SK-N-SH (cell line): ENCODE measurements around the gene ETV6. TPM values are rescaled to one million over a fixed set of nuclear protein-coding genes. Genes with fewer than 3 reads are reported as not detected.

Source experiments
- CTCF ChIA-PET: fragments of 300-600, 350-600 bp; formaldehyde crosslinking; extraction: SDS; loops from one replicate; lab custom pipeline; 2021; lab: Yijun Ruan, JAX
- POLR2A ChIA-PET: fragments of 350-600 bp; sonication (Branson Sonifier 250); formaldehyde crosslinking; extraction: SDS; loops from one replicate; lab custom pipeline; 2020; ENCODE audit warnings: antibody characterized with exemption, inconsistent platforms; lab: Yijun Ruan, JAX
- DNase-seq: peaks from one replicate; pipeline ENCODE4 v3.0.0; 2012
- H2AFZ ChIP-seq: fragments of 200-600 bp; sonication (generic); 2 replicates; pipeline ENCODE4 v1.8.1; 2016; ENCODE audit warnings: antibody characterized with exemption, mild to moderate bottlenecking, low read depth
- H3F3A ChIP-seq: fragments of 200-600 bp; sonication (generic); replicated peaks from 2 replicates; pipeline ENCODE3; 2016; ENCODE audit warnings: antibody characterized with exemption, mild to moderate bottlenecking; ENCODE audit not compliant: insufficient read depth
- H3K27ac ChIP-seq, 2 experiments: fragments of 200-500 bp in 1 of 2; fragments of 200-600 bp in 1 of 2; sonication (Bioruptor generic) in 1 of 2; sonication (generic), shearing (Covaris generic) in 1 of 2; 2 replicates each; pipeline versions ENCODE4 v1.5.1 to v1.6.1; 2014 to 2016; ENCODE audit warnings: low read depth in 2 of 2, inconsistent platforms in 1 of 2, low read length in 1 of 2, mild to moderate bottlenecking in 1 of 2, mixed read lengths in 1 of 2
- H3K27me3 ChIP-seq: fragments of 200-600 bp; sonication (generic), shearing (Covaris generic); 2 replicates; pipeline ENCODE4 v1.6.1; 2016; ENCODE audit warnings: mixed run types; ENCODE audit not compliant: insufficient read depth
- H3K36me3 ChIP-seq, 2 experiments: fragments of 200-500 bp in 1 of 2; fragments of 200-600 bp in 1 of 2; sonication (Bioruptor generic) in 1 of 2; sonication (generic) in 1 of 2; replicated peaks in 1 of 2; 2 replicates each; pipeline versions ENCODE3 to v1.5.1; 2014 to 2016; ENCODE audit warnings: low read length in 1 of 2, mild to moderate bottlenecking in 1 of 2; ENCODE audit not compliant: insufficient read depth in 2 of 2, control insufficient read depth in 1 of 2
- H3K4me1 ChIP-seq, 2 experiments: fragments of 200-500 bp in 1 of 2; fragments of 200-600 bp in 1 of 2; sonication (Bioruptor generic) in 1 of 2; sonication (generic), shearing (Covaris generic) in 1 of 2; 2 replicates each; pipeline versions ENCODE4 v1.5.1 to v1.6.1; 2014 to 2016; ENCODE audit warnings: low read depth in 1 of 2, low read length in 1 of 2, mixed run types in 1 of 2; ENCODE audit not compliant: insufficient read depth in 2 of 2, control insufficient read depth in 1 of 2
- H3K4me2 ChIP-seq: fragments of 200-600 bp; sonication (generic), shearing (Covaris generic); 2 replicates; pipeline ENCODE4 v1.6.1; 2017; ENCODE audit warnings: mixed run types
- H3K4me3 ChIP-seq, 2 experiments: fragments of 200-500 bp in 1 of 2; fragments of 200-600 bp in 1 of 2; sonication (Bioruptor generic) in 1 of 2; sonication (generic), shearing (Covaris generic) in 1 of 2; 2 replicates each; pipeline versions ENCODE4 v1.5.1 to v1.8.1; 2014 to 2016; ENCODE audit warnings: low read depth in 2 of 2, inconsistent platforms in 1 of 2, low read length in 1 of 2, mild to moderate bottlenecking in 1 of 2, mixed read lengths in 1 of 2, moderate library complexity in 1 of 2
- H3K79me2 ChIP-seq: fragments of 200-600 bp; sonication (generic); 2 replicates; pipeline ENCODE4 v1.8.1; 2017; ENCODE audit warnings: mild to moderate bottlenecking; ENCODE audit not compliant: insufficient read depth
- H3K9ac ChIP-seq: fragments of 200-600 bp; sonication (generic); 2 replicates; pipeline ENCODE4 v1.6.1; 2017; ENCODE audit warnings: mixed run types
- H3K9me2 ChIP-seq: fragments of 200-600 bp; sonication (generic); 2 replicates; pipeline ENCODE4 v1.6.1; 2017; ENCODE audit warnings: mixed run types
- H3K9me3 ChIP-seq: fragments of 200-600 bp; sonication (generic); 2 replicates; pipeline ENCODE4 v1.6.1; 2017; ENCODE audit warnings: mixed run types, mild to moderate bottlenecking, moderate library complexity
- H4K20me1 ChIP-seq: fragments of 200-600 bp; sonication (generic); 2 replicates; pipeline ENCODE4 v1.6.1; 2017; ENCODE audit warnings: mild to moderate bottlenecking, mixed run types; ENCODE audit not compliant: insufficient read depth
- CHD2 ChIP-seq: fragments of 150-350 bp; IDR thresholded peaks from 2 replicates; pipeline ENCODE4 v1.6.1; 2018; ENCODE audit warnings: low read length; ENCODE audit not compliant: partially characterized antibody
- EP300 ChIP-seq, 2 experiments: IDR thresholded peaks; 2 replicates each; pipeline versions ENCODE4 v1.4.0 to v1.6.1; 2012; ENCODE audit warnings: borderline replicate concordance in 1 of 2, low read depth in 1 of 2, low read length in 1 of 2
- EZH2phosphoT487 ChIP-seq: fragments of 200-600 bp; sonication (generic); IDR thresholded peaks from 2 replicates; pipeline ENCODE4 v1.6.1; 2017; ENCODE audit warnings: low read depth, mixed run types, mild to moderate bottlenecking, antibody characterized with exemption, moderate library complexity, borderline replicate concordance
- FOSL2 ChIP-seq: IDR thresholded peaks from 2 replicates; pipeline ENCODE4 v1.4.0; 2012; ENCODE audit warnings: low read depth, mild to moderate bottlenecking, moderate library complexity, borderline replicate concordance
- FOXJ3 ChIP-seq: sonication (generic); formaldehyde crosslinking; IDR thresholded peaks from 2 replicates; pipeline ENCODE4 v1.5.1; 2020; ENCODE audit warnings: mild to moderate bottlenecking, missing genetic modification reagents
- FOXM1 ChIP-seq: IDR thresholded peaks from 2 replicates; pipeline ENCODE4 v1.4.0; 2012; ENCODE audit warnings: low read depth, mild to moderate bottlenecking
- GATA2 ChIP-seq: sonication (generic); formaldehyde crosslinking; IDR thresholded peaks from 2 replicates; pipeline ENCODE4 v1.5.0; 2020; ENCODE audit warnings: mild to moderate bottlenecking, missing genetic modification reagents
- IRF3 ChIP-seq: fragments of 150-350 bp; IDR thresholded peaks from 2 replicates; pipeline ENCODE4 v1.6.1; 2016; ENCODE audit warnings: mild to moderate bottlenecking, low read depth, low read length
- MEF2A ChIP-seq: IDR thresholded peaks from 2 replicates; pipeline ENCODE4 v1.4.0; 2012; ENCODE audit warnings: low read depth, borderline replicate concordance
- NRF1 ChIP-seq: IDR thresholded peaks from 2 replicates; pipeline ENCODE4 v1.6.1; 2012; ENCODE audit warnings: low read depth, mild to moderate bottlenecking, low read length
- RCOR1 ChIP-seq: fragments of 150-350 bp; IDR thresholded peaks from 2 replicates; pipeline ENCODE4 v1.6.1; 2017; ENCODE audit warnings: antibody characterized with exemption, low read length
- RFX5 ChIP-seq: IDR thresholded peaks from 2 replicates; pipeline ENCODE4 v1.6.1; 2012; ENCODE audit warnings: mild to moderate bottlenecking, improper control_type of control experiment, low read length
- SMC3 ChIP-seq: IDR thresholded peaks from 2 replicates; pipeline ENCODE4 v1.6.1; 2012; ENCODE audit warnings: low read depth, low read length, improper control_type of control experiment
- TAF1 ChIP-seq: IDR thresholded peaks from 2 replicates; pipeline ENCODE4 v1.6.1; 2012; ENCODE audit warnings: low read depth, mild to moderate bottlenecking, low read length, moderate library complexity, borderline replicate concordance
- TCF12 ChIP-seq: IDR thresholded peaks from 2 replicates; pipeline ENCODE4 v1.4.0; 2012
- TEAD4 ChIP-seq: IDR thresholded peaks from 2 replicates; pipeline ENCODE4 v1.4.0; 2012; ENCODE audit warnings: mild to moderate bottlenecking, borderline replicate concordance; ENCODE audit not compliant: insufficient read depth
- WGBS: methylation state at CpG from one replicate; pipeline ENCODE4 v1.1.6; 2017; ENCODE audit warnings: low lambda C conversion rate; 5-methylcytosine and 5-hydroxymethylcytosine counted together
- polyA plus RNA-seq, 3 experiments: library from polyadenylated mRNA; depleted of rRNA; stranded (reverse); fragments of >200 nt; gene quantifications; 2 replicates each; pipeline ENCODE4 v1.2.3, GENCODE V29; 2012
- TF ChIP-seq, protein P1 (sequence below): IDR thresholded peaks from 2 replicates; pipeline ENCODE4; 2012
- TF ChIP-seq, protein P2 (sequence below): fragments of 200-600 bp; sonication (generic); IDR thresholded peaks from 2 replicates; pipeline ENCODE4 v1.6.1; 2017; ENCODE audit warnings: antibody characterized with exemption, mild to moderate bottlenecking, moderate library complexity
- TF ChIP-seq, protein P3 (sequence below): fragments of 150-350 bp; IDR thresholded peaks from 2 replicates; pipeline ENCODE4 v1.6.1; 2017; ENCODE audit warnings: antibody characterized with exemption, low read length, low read depth, borderline replicate concordance

The ETV6 gene
- polyA plus RNA-seq, 1 of the 3 experiments (the other 2 are of a cell fraction): 4.0 TPM

- WGBS: 90% methylated on average over 2 of the region's 2 CpGs
- Histone ChIP-seq H3K79me2 (no peaks in the 10 kb centered on the region; the same call in 1 of the 2 replicates), H3F3A (no peaks in the 10 kb centered on the region), H2AFZ (no peak overlapping the region), H3K9ac (no peak overlapping the region), H3K4me2 (no peak overlapping the region), H4K20me1 (no peaks in the 10 kb centered on the region), H3K27ac (peak overlapping the region in 1 of 2 experiments; percentile 35; a peak in 2 of 4 replicates), H3K9me2 (no peaks in the 10 kb centered on the region), H3K4me3 (no peak overlapping the region), H3K27me3 (no peaks in the 10 kb centered on the region), H3K9me3 (no peaks in the 10 kb centered on the region), H3K36me3 (peaks cover 31 to 44% of the 10 kb centered on the region in 2 experiments), H3K4me1 (peaks cover 0 to 12% of the 10 kb centered on the region in 2 experiments; a peak in 2 of 4 replicates)
- no peak for TF ChIP-seq IRF3
- TF ChIP-seq EP300 (IDR thresholded peaks at IDR 0.05; ENCODE audit: borderline replicate concordance in 1 of 2, low read depth in 1 of 2, low read length in 1 of 2): no peak
- TF ChIP-seq TAF1: no peak
- no peak for TF ChIP-seq FOXJ3 (CRISPR knock-in tag)
- TF ChIP-seq TCF12: no peak
- no peak for TF ChIP-seq SMC3
- TF ChIP-seq FOXM1: no peak
- TF ChIP-seq FOSL2: no peak
- TF ChIP-seq, protein P1, sequence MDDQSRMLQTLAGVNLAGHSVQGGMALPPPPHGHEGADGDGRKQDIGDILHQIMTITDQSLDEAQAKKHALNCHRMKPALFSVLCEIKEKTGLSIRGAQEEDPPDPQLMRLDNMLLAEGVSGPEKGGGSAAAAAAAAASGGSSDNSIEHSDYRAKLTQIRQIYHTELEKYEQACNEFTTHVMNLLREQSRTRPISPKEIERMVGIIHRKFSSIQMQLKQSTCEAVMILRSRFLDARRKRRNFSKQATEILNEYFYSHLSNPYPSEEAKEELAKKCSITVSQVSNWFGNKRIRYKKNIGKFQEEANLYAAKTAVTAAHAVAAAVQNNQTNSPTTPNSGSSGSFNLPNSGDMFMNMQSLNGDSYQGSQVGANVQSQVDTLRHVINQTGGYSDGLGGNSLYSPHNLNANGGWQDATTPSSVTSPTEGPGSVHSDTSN: no peak
- TF ChIP-seq, protein P2, sequence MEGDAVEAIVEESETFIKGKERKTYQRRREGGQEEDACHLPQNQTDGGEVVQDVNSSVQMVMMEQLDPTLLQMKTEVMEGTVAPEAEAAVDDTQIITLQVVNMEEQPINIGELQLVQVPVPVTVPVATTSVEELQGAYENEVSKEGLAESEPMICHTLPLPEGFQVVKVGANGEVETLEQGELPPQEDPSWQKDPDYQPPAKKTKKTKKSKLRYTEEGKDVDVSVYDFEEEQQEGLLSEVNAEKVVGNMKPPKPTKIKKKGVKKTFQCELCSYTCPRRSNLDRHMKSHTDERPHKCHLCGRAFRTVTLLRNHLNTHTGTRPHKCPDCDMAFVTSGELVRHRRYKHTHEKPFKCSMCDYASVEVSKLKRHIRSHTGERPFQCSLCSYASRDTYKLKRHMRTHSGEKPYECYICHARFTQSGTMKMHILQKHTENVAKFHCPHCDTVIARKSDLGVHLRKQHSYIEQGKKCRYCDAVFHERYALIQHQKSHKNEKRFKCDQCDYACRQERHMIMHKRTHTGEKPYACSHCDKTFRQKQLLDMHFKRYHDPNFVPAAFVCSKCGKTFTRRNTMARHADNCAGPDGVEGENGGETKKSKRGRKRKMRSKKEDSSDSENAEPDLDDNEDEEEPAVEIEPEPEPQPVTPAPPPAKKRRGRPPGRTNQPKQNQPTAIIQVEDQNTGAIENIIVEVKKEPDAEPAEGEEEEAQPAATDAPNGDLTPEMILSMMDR: no peak
- no peak for TF ChIP-seq CHD2
- no peak for TF ChIP-seq TEAD4
- TF ChIP-seq, protein P3, sequence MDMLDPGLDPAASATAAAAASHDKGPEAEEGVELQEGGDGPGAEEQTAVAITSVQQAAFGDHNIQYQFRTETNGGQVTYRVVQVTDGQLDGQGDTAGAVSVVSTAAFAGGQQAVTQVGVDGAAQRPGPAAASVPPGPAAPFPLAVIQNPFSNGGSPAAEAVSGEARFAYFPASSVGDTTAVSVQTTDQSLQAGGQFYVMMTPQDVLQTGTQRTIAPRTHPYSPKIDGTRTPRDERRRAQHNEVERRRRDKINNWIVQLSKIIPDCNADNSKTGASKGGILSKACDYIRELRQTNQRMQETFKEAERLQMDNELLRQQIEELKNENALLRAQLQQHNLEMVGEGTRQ: no peak
- TF ChIP-seq RFX5: no peak
- no peak for TF ChIP-seq EZH2phosphoT487
- no peak for TF ChIP-seq RCOR1
- no peak for TF ChIP-seq MEF2A
- no peak for TF ChIP-seq GATA2
- no peak for TF ChIP-seq NRF1
- POLR2A ChIA-PET: no interaction called here
- DNase-seq: no peak
- CTCF ChIA-PET: no interaction called here
Measured at GRCh38 chr12:11884706-11885105, 235.2 kb downstream of the ETV6 start.
